Mesodermal cell (in vitro differentiated cells): Measurements from ENCODE around the gene C1orf185.
"Not testable (repeated sequence)": the region's sequence is repeated elsewhere in the genome, so short reads cannot be mapped to it uniquely, and the experiment has no call there.

Experiments used
- H3K27ac ChIP-seq: 2 replicates; pipeline ENCODE4 v1.7.0; 2013; ENCODE audit warnings: mild to moderate bottlenecking, low read depth, low read length, moderate library complexity; ENCODE audit not compliant: severe bottlenecking
- H3K36me3 ChIP-seq: 2 replicates; pipeline ENCODE4 v1.7.1; 2013; ENCODE audit warnings: mild to moderate bottlenecking, low read length, moderate library complexity; ENCODE audit not compliant: control insufficient read depth, insufficient read depth
- H3K4me1 ChIP-seq: one replicate; pipeline ENCODE4 v1.7.1; 2013; ENCODE audit warnings: mild to moderate bottlenecking, low read length; ENCODE audit not compliant: insufficient read depth, control insufficient read depth, poor library complexity, severe bottlenecking
- H3K4me3 ChIP-seq: 2 replicates; pipeline ENCODE4 v1.7.0; 2013; ENCODE audit warnings: low read length, control low read depth, mild to moderate bottlenecking; ENCODE audit not compliant: insufficient read depth, poor library complexity, severe bottlenecking; ENCODE audit errors: extremely low read depth
- H3K9me3 ChIP-seq: 2 replicates; pipeline ENCODE4 v1.7.1; 2013; ENCODE audit warnings: mild to moderate bottlenecking, low read length, moderate library complexity; ENCODE audit not compliant: control insufficient read depth
- WGBS, 2 experiments: methylation state at CpG; one replicate each; pipeline ENCODE4 v1.1.5; 2013; ENCODE audit warnings: missing lambda C conversion rate in 2 of 2; ENCODE audit not compliant: insufficient coverage in 2 of 2; 5-methylcytosine and 5-hydroxymethylcytosine counted together

The C1orf185 gene

DNA sequence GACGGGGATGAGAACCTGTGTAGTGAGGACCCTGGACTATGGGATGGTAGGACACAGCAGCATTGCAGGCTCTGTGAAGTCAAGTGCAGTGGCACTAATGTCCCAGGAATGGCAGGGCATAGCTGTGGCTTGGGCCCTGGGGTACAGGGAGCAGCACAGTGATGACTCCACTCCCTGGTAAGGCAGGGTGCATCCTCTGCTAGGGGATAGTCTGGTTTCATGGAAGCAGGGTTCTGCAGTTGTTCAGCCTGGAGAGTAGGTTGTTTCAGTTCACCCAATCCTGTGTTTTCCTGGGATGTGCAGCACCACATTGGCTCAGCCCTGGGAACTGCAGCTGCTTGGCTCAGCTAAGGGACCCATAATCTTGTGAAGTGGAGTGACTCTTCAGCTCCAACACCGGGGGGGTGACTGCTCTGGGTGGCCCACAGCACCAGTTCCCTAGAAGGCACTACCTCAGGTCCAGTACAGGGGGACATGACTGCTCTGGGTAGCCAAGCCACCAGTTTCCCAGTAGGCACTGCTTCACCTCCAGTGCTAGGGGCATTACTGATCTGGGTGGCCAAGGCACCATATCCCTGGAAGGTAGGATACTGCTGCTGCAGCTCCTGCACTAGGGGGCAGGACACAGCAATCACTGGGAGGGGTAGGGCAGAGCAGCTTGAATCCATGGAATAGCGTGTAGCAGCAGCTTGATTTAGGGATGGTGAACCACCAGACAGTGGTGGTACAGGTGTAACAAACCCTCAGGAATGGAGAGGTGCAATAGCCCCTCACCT, 15.3 kb upstream of the C1orf185 start:
- H3K9me3 ChIP-seq, result no peaks in the 10 kb centered on the region
- H3K27ac ChIP-seq, result no peak overlapping the region
- WGBS, 2 experiments, result 87 to 90% methylated on average over 3 of the region's 3 CpGs
- H3K4me1 ChIP-seq, result no peaks in the 10 kb centered on the region
- H3K4me3 ChIP-seq, result no peak overlapping the region
- no peaks in the 10 kb centered on the region for H3K36me3 ChIP-seq

DNA sequence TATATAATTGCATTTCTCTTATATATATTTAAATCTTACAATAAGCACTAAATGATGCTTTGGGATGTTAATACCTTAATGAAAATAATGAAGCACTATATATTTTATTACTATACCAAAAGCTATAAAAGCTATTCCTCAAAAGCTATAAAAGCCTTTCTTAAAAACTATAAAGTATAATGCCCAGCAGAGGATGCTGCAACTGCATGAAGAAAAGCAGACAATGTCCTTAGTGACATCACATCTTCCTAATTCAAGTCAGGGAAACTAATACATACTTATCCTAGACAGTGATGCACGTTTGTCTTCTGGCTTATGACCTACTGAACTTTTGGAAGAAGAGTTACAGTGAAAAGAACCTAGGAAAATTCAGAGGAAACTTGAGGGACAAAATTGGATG, 13.6 kb upstream of the C1orf185 start:
- H3K4me3 ChIP-seq, result no peak overlapping the region
- H3K4me1 ChIP-seq, result no peaks in the 10 kb centered on the region
- no peaks in the 10 kb centered on the region for H3K36me3 ChIP-seq
- 50% methylated on average over 1 of the region's 1 CpG; no CpG with 5 or more reads in 1 of the 2 experiments for WGBS, 2 experiments
- no peaks in the 10 kb centered on the region for H3K9me3 ChIP-seq
- no peak overlapping the region for H3K27ac ChIP-seq

DNA sequence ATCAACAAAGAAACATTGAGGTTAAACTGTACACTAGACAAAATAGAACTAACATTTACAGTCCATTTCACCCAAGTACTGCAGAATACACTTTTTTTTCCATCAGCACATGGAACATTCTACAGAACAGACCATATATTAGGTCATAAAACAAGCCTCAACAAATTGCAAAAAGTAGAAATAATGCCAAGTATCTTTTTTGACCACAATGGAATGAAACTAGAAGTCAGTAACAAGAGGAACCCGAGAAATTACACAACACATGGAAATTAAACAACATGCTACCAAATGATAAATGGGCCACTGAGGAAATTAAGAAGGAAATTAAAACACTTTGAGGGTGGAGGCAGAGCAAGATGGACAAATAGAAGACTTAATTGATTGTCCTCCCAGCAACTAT, 8.4 kb upstream of the C1orf185 start:
- Histone ChIP-seq H3K4me1 (no peaks in the 10 kb centered on the region), H3K4me3 (no peak overlapping the region), H3K9me3 (no peaks in the 10 kb centered on the region), H3K36me3 (no peaks in the 10 kb centered on the region), H3K27ac (no peak overlapping the region)
- no CpG with 5 or more reads among the region's 1 CpG for WGBS, 2 experiments

DNA sequence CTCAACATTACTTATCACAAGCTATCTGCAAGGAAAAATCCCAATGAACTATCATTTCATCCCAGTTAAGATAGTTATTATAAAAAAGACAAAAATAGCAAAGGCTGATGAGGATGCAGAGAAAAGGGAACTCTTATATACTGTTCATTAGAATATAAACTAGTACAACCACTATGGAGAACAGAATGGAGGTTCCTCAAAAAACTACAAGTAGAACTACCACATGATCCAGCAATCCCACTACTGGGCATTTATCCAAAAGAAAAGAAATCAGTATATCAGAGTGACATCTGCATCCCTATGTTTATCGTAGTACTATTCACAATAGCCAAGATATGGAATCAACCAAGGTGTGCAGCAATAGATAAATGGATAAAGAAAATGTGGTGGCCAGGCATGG, 4.9 kb upstream of the C1orf185 start:
- no CpG with 5 or more reads among the region's 1 CpG for WGBS, 2 experiments
- Histone ChIP-seq H3K4me3 (no peak overlapping the region), H3K36me3 (no peaks in the 10 kb centered on the region), H3K4me1 (no peaks in the 10 kb centered on the region), H3K27ac (no peak overlapping the region), H3K9me3 (no peaks in the 10 kb centered on the region)

DNA sequence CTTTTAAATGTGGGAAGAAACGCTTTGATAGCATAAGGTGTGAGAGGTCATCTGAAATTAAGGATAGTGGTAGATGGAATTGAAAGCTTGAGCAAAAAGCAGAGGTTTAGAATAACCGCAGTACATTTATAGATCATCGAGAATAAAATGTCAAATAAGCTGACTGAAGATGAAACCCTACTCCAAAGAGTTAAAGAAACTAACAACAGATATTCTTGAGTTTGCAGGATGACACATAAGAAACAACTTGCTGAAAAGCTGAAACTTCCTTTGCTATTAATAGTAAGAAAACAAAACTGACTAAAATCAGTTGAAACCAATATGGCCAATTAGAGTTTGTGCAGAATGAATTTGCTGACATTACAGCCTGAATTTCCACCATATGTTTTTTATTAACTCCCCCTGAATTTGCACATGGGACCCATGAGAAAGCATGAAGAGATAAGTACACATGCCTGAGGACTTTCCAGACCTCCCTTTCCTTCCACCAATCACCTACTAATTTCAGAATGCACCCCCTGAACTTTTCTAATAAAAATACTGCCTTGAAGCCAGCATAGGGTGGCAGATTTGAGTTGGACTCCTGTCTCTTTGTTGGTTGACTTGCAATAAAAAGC, 1.7 kb upstream of the C1orf185 start:
- H3K9me3 ChIP-seq, result no peaks in the 10 kb centered on the region
- H3K36me3 ChIP-seq, result no peaks in the 10 kb centered on the region
- no peak overlapping the region for H3K4me3 ChIP-seq
- WGBS, 2 experiments, result 20 to 66% methylated on average over 1 to 3 of the region's 3 CpGs
- H3K27ac ChIP-seq, result no peak overlapping the region
- H3K4me1 ChIP-seq, result no peaks in the 10 kb centered on the region

DNA sequence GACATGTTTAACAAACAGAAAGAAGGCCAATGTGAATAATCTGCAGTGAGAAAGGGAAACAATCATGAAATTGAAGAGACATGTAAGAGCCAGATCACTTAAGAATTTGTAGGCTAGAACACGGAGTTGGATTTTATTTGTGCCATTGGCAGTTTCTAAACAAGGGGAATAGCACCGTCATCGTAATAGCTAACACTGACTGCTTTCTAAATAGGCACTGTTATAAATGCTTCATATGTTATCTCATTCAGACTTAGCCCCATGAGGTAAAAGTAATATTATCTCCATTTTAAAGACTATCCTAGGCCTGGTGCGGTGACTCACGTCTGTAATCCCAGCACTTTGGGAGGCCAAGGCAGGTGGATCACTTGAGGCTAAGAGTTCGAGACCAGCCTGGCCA, 12.1 kb downstream of the C1orf185 start:
- WGBS, 2 experiments, result 81 to 93% methylated on average over 3 to 4 of the region's 6 CpGs
- H3K4me3 ChIP-seq, result no peak overlapping the region
- no peak overlapping the region for H3K27ac ChIP-seq
- no peaks in the 10 kb centered on the region for H3K36me3 ChIP-seq
- H3K4me1 ChIP-seq, result no peaks in the 10 kb centered on the region
- H3K9me3 ChIP-seq, result no peaks in the 10 kb centered on the region

DNA sequence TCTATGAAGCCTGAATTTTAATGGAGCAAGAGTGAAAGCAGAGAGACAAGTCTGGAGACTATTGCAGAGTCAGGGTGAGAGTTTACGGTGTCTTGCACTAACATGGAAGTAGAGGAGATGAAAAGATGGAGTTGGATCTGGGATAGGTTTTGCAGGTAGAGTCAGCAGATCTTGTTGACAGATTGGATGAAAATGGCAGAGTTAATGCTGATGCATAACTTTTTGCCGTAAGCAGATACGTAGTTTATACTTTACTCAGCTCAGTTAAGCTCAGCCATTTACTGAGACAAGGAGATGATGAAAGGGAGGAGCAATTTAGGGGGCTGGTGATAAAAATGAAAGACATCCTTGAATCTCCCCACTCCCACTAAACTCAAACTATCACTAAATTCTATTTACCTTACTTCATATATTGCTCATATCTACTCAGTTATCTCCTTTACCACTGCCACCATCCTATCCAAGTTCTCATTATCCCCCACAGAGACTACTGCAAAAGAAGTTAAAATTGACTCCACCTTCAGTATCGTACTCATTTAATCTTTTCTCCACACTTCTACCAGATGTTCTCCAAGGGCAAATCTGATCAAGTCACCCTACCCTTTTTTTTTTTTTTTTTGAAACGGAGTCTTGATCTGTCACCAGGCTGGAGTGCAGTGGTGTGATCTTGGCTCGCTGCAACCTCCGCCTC, 13.8 kb downstream of the C1orf185 start:
- H3K4me1 ChIP-seq, result no peaks in the 10 kb centered on the region
- H3K9me3 ChIP-seq, result no peaks in the 10 kb centered on the region
- H3K36me3 ChIP-seq, result no peaks in the 10 kb centered on the region
- WGBS, 2 experiments, result 92 to 100% methylated on average over 3 to 4 of the region's 7 CpGs
- H3K27ac ChIP-seq, result no peak overlapping the region
- H3K4me3 ChIP-seq, result no peak overlapping the region

DNA sequence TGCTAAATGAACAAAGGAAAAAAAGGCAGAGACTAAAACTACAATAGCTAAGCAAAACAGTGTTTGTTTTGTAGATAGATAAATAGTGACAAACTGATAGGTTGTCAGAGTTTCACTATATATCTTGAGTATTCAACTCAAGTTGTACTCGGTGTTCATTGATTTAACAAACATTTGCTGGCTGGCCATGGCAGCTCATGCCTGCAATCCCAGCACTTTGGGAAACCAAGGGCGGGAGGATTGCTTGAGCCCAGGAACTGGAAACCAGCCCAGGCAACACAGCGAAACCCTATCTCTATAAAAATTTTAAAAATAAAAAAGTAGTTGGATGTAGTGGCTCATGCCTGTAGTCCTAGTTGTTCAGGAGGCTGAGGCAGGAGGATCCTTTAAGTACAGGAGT, 17.3 kb downstream of the C1orf185 start:
- Histone ChIP-seq H3K36me3 (no peaks in the 10 kb centered on the region), H3K27ac (no peak overlapping the region), H3K4me3 (no peak overlapping the region), H3K4me1 (no peaks in the 10 kb centered on the region), H3K9me3 (no peaks in the 10 kb centered on the region)
- WGBS, 2 experiments, result 85 to 86% methylated on average over 1 to 2 of the region's 3 CpGs

DNA sequence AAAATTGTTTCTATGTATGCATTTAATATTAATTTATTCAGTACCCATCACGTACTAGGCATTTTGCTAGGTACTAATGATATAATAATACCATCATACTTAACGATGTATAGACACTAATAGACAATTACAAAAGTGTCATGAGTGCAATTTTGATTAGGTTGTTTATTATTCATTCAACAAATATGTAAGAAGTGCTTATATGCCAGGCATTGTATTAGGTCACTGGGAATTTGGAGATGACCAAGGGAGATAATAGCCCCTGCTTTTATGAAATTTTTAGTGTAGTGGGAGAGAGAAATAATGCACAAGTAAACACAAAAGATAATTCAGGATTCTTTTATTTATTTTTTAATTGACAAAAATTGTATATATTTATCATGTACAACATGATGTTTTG, 18.6 kb downstream of the C1orf185 start:
- Histone ChIP-seq H3K27ac (no peak overlapping the region), H3K36me3 (no peaks in the 10 kb centered on the region), H3K9me3 (no peaks in the 10 kb centered on the region), H3K4me1 (no peaks in the 10 kb centered on the region), H3K4me3 (no peak overlapping the region)
- no CpG with 5 or more reads among the region's 2 CpGs for WGBS, 2 experiments

DNA sequence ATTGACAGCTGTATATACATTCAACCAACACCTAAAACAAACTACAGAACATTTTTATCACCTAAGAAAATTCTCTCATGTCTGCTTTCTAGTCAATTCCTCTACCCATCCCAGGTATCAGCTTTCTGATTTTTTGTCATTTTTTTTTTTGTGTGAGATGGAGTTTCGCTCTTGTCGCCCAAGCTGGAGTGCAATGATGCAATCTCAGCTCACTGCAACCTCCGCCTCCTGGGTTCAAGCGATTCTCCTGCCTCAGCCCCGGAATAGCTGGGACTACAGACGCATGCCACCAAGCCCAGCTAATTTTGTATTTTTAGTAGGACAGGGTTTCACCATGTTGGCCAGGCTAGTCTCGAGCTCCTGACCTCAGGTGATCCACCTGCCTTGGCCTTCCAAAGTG, 25.1 kb downstream of the C1orf185 start:
- WGBS, 2 experiments, result 87 to 89% methylated on average over 5 of the region's 7 CpGs
- not testable (repeated sequence) for H3K4me1 ChIP-seq, H3K36me3 ChIP-seq, H3K9me3 ChIP-seq, H3K27ac ChIP-seq, H3K4me3 ChIP-seq

DNA sequence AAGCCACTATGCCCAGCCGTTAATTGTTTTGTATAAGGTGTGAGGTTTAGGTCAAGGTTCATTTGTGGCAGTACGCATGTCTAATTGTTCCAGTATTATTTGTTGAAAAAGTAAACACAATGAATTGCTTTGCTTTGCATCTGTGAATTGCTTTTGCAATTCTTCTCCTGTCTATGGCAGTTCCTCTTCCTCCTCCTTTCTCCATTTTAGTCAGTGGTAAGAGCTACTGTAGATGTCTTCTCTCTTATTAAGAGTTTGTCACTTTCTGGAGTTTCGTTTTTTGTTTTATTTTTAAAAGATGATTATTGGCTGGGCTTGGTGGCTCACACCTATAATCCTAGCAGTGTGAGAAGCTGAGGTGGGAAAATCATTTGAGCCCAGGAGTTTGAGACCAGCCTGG, 29.2 kb downstream of the C1orf185 start:
- H3K36me3 ChIP-seq, result no peaks in the 10 kb centered on the region
- no peaks in the 10 kb centered on the region for H3K4me1 ChIP-seq
- no peak overlapping the region for H3K4me3 ChIP-seq
- no peak overlapping the region for H3K27ac ChIP-seq
- no peaks in the 10 kb centered on the region for H3K9me3 ChIP-seq
- WGBS, 2 experiments, result 87 to 90% methylated on average over 2 of the region's 3 CpGs
